ENCODE measurements around the gene ATXN2L. TPM values are rescaled to one million over a fixed set of nuclear protein-coding genes. Genes with fewer than 3 reads are reported as not detected.

Gene ATXN2L
- total and polyA plus RNA-seq, 2 of the 13 experiments (the other 11 are each of a cell fraction or from before 2014, with no cell fraction given): 40.8 to 55.1 TPM

DNA sequence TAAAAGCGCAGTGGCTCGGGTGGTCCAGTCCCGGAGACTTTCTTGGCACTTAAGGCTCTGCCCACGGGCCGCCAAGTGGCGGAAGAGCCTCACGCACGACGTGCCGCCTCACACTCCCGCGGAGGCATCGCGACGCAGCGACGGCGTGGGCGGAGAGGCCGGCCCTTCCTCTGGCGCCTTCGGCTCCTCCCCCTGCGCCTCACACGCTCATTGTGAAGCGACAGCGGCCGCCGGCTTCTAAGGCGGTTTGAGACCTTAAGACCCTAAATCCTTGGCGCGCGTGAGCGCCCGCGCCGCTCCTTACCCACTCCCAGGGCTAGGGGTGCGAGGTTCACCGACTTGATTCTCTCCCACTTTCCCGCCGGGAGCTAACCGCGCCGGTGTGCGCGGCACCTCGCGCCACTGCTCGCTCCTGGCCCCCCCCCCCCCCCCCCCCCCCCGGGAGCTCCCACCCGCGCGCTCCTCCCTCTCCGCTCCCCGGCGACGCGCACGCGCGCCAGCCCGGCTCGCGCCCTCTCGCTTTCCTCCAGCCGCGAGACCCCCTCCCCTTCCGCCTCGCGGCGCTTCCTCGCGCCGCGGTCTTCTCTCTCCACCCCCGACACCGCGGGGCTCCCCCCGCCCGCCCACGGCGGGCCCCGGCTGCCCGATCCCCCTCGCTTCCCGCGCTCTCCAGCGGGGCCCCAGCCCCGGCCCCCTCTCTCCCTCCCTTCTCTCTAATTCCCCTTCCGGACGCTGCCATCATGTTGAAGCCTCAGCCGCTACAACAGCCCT, at the start of gene ATXN2L (continued):
- TF ChIP-seq, protein P1, sequence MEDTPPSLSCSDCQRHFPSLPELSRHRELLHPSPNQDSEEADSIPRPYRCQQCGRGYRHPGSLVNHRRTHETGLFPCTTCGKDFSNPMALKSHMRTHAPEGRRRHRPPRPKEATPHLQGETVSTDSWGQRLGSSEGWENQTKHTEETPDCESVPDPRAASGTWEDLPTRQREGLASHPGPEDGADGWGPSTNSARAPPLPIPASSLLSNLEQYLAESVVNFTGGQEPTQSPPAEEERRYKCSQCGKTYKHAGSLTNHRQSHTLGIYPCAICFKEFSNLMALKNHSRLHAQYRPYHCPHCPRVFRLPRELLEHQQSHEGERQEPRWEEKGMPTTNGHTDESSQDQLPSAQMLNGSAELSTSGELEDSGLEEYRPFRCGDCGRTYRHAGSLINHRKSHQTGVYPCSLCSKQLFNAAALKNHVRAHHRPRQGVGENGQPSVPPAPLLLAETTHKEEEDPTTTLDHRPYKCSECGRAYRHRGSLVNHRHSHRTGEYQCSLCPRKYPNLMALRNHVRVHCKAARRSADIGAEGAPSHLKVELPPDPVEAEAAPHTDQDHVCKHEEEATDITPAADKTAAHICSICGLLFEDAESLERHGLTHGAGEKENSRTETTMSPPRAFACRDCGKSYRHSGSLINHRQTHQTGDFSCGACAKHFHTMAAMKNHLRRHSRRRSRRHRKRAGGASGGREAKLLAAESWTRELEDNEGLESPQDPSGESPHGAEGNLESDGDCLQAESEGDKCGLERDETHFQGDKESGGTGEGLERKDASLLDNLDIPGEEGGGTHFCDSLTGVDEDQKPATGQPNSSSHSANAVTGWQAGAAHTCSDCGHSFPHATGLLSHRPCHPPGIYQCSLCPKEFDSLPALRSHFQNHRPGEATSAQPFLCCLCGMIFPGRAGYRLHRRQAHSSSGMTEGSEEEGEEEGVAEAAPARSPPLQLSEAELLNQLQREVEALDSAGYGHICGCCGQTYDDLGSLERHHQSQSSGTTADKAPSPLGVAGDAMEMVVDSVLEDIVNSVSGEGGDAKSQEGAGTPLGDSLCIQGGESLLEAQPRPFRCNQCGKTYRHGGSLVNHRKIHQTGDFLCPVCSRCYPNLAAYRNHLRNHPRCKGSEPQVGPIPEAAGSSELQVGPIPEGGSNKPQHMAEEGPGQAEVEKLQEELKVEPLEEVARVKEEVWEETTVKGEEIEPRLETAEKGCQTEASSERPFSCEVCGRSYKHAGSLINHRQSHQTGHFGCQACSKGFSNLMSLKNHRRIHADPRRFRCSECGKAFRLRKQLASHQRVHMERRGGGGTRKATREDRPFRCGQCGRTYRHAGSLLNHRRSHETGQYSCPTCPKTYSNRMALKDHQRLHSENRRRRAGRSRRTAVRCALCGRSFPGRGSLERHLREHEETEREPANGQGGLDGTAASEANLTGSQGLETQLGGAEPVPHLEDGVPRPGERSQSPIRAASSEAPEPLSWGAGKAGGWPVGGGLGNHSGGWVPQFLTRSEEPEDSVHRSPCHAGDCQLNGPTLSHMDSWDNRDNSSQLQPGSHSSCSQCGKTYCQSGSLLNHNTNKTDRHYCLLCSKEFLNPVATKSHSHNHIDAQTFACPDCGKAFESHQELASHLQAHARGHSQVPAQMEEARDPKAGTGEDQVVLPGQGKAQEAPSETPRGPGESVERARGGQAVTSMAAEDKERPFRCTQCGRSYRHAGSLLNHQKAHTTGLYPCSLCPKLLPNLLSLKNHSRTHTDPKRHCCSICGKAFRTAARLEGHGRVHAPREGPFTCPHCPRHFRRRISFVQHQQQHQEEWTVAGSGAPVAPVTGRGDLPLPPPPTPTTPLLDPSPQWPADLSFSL (CRISPR knock-in tag; IDR thresholded peaks at IDR 0.05): no peak
- TF ChIP-seq ZNF263 (CRISPR knock-in tag; IDR thresholded peaks at IDR 0.05): peak; percentile 91
- no peak; the same call in 1 of the 2 replicates for TF ChIP-seq AHDC1 (CRISPR knock-in tag; IDR thresholded peaks at IDR 0.05; ENCODE audit: borderline replicate concordance)
- TF ChIP-seq GLMP (CRISPR knock-in tag; IDR thresholded peaks at IDR 0.05; ENCODE audit: borderline replicate concordance): no peak
- peak; percentile 92 for TF ChIP-seq PHF8 (CRISPR knock-in tag; IDR thresholded peaks at IDR 0.05)
- peak; percentile 58 for TF ChIP-seq ZKSCAN8 (CRISPR knock-in tag; IDR thresholded peaks at IDR 0.05; ENCODE audit: borderline replicate concordance)
- no peak for TF ChIP-seq MBD4 (IDR thresholded peaks at IDR 0.05; ENCODE audit: borderline replicate concordance, low read length)
- 0 out of 2 replicates have a peak, but pooled peaks have one; percentile 50 for TF ChIP-seq DNMT3B (CRISPR knock-in tag; conservative IDR thresholded peaks at IDR 0.05)
- TF ChIP-seq PAF1 (CRISPR knock-in tag; IDR thresholded peaks at IDR 0.05): no peak
- no peak for TF ChIP-seq ARNT (IDR thresholded peaks at IDR 0.05)
- peak; percentile 60 for TF ChIP-seq ZNF143 (CRISPR knock-in tag; IDR thresholded peaks at IDR 0.05)
- TF ChIP-seq ZSCAN20 (CRISPR knock-in tag; IDR thresholded peaks at IDR 0.05; ENCODE audit: borderline replicate concordance): peak; percentile 85; the same call in 1 of the 2 replicates
- peak; percentile 97 for TF ChIP-seq GATAD2A (CRISPR knock-in tag; IDR thresholded peaks at IDR 0.05)
